T-helper 2 cell treated with Interferon-gamma antibody and Interleukin-4, amounts not matched to agents 5 μg/mL and 100 μg/mL, for 36 hours (primary cell): ENCODE results near the gene CA9.
A peak's percentile ranks its signal among the peaks of the same experiment; 100 is the strongest.

Experiments
- DNase-seq: peaks from one replicate; pipeline ENCODE4 v3.0.0; 2021; ENCODE audit warnings: low spot score
- H3K27ac Mint-ChIP-seq: one replicate; pipeline ENCODE4 v1.8.0; 2021; ENCODE audit warnings: mild to moderate bottlenecking, mixed read lengths
- H3K27me3 Mint-ChIP-seq: one replicate; pipeline ENCODE4 v1.8.0; 2021; ENCODE audit warnings: low read depth, mixed read lengths
- H3K36me3 Mint-ChIP-seq: one replicate; pipeline ENCODE4 v1.8.0; 2021; ENCODE audit warnings: low read depth, mixed read lengths
- H3K4me1 Mint-ChIP-seq: one replicate; pipeline ENCODE4 v1.8.0; 2021; ENCODE audit warnings: low read depth, mixed read lengths
- H3K4me3 Mint-ChIP-seq: one replicate; pipeline ENCODE4 v1.8.0; 2022; ENCODE audit warnings: mild to moderate bottlenecking, moderate library complexity, mixed read lengths
- H3K9me3 Mint-ChIP-seq: one replicate; pipeline ENCODE4 v1.8.0; 2021; ENCODE audit warnings: mixed read lengths

Gene CA9

GRCh38 chr9:35658137-35658967 lies 15.4 kb upstream of the CA9 start, which contains the start of gene CCDC107:
CCDC107 (plus strand) TSS chr9:35658292; CDS start chr9:35658380, 88 bp downstream.
- peaks cover 36% of the 10 kb centered on the region for H3K36me3 Mint-ChIP-seq
- DNase-seq: peak; percentile 86
- peaks cover 6% of the 10 kb centered on the region for H3K27me3 Mint-ChIP-seq
- peak within 1 kb of the TSS; percentile 99 for H3K27ac Mint-ChIP-seq
- H3K9me3 Mint-ChIP-seq: no peaks in the 10 kb centered on the region
- H3K4me1 Mint-ChIP-seq: peaks cover 62% of the 10 kb centered on the region
- peak within 1 kb of the TSS; percentile 89 for H3K4me3 Mint-ChIP-seq

GRCh38 chr9:35658968-35659220 lies 14.8 kb upstream of the CA9 start:
- peak overlapping the region; percentile 77 for H3K27ac Mint-ChIP-seq
- peaks cover 66% of the 10 kb centered on the region for H3K4me1 Mint-ChIP-seq
- DNase-seq: no peak
- H3K36me3 Mint-ChIP-seq: peaks cover 36% of the 10 kb centered on the region
- H3K4me3 Mint-ChIP-seq: peak overlapping the region; percentile 89
- peaks cover 6% of the 10 kb centered on the region for H3K27me3 Mint-ChIP-seq
- H3K9me3 Mint-ChIP-seq: no peaks in the 10 kb centered on the region

GRCh38 chr9:35659340-35659739 lies 14.4 kb upstream of the CA9 start:
- Mint-ChIP-seq H3K36me3 (peaks cover 36% of the 10 kb centered on the region), H3K27ac (peak overlapping the region; percentile 77), H3K9me3 (no peaks in the 10 kb centered on the region), H3K27me3 (peaks cover 6% of the 10 kb centered on the region), H3K4me3 (peak overlapping the region; percentile 89), H3K4me1 (peaks cover 70% of the 10 kb centered on the region)
- no peak for DNase-seq

GRCh38 chr9:35660966-35661415 lies 12.7 kb upstream of the CA9 start:
- no peak for DNase-seq
- Mint-ChIP-seq H3K4me3 (peak overlapping the region; percentile 61), H3K27ac (peak overlapping the region; percentile 46), H3K36me3 (peaks cover 36% of the 10 kb centered on the region), H3K4me1 (peaks cover 74% of the 10 kb centered on the region), H3K9me3 (no peaks in the 10 kb centered on the region), H3K27me3 (peaks cover 6% of the 10 kb centered on the region)

- Mint-ChIP-seq H3K9me3 (no peaks in the 10 kb centered on the region), H3K27me3 (peaks cover 6% of the 10 kb centered on the region), H3K36me3 (peaks cover 36% of the 10 kb centered on the region), H3K4me1 (peaks cover 69% of the 10 kb centered on the region), H3K27ac (peak overlapping the region; percentile 87), H3K4me3 (peak overlapping the region; percentile 92)
- DNase-seq: no peak
Measured at GRCh38 chr9:35661756-35662350, 11.9 kb upstream of the CA9 start.

GRCh38 chr9:35662437-35662836 lies 11.3 kb upstream of the CA9 start:
- peaks cover 36% of the 10 kb centered on the region for H3K36me3 Mint-ChIP-seq
- peaks cover 6% of the 10 kb centered on the region for H3K27me3 Mint-ChIP-seq
- DNase-seq: no peak
- H3K4me1 Mint-ChIP-seq: peaks cover 63% of the 10 kb centered on the region
- no peaks in the 10 kb centered on the region for H3K9me3 Mint-ChIP-seq
- peak overlapping the region; percentile 87 for H3K27ac Mint-ChIP-seq
- H3K4me3 Mint-ChIP-seq: peak overlapping the region; percentile 92

GRCh38 chr9:35664531-35665470 lies 8.9 kb upstream of the CA9 start, which contains the start of gene ARHGEF39:
ARHGEF39 (minus strand) TSS chr9:35665195; CDS start chr9:35665169, 26 bp downstream.
- peak; percentile 87 for DNase-seq
- Mint-ChIP-seq H3K36me3 (peaks cover 25% of the 10 kb centered on the region), H3K27me3 (no peaks in the 10 kb centered on the region), H3K4me3 (peak within 1 kb of the TSS; percentile 92), H3K9me3 (no peaks in the 10 kb centered on the region), H3K4me1 (peaks cover 49% of the 10 kb centered on the region), H3K27ac (peak within 1 kb of the TSS; percentile 87)

GRCh38 chr9:35665471-35665818 lies 8.3 kb upstream of the CA9 start:
- Mint-ChIP-seq H3K27ac (peak overlapping the region; percentile 87), H3K27me3 (no peaks in the 10 kb centered on the region), H3K4me1 (peaks cover 45% of the 10 kb centered on the region), H3K4me3 (peak overlapping the region; percentile 92), H3K9me3 (no peaks in the 10 kb centered on the region), H3K36me3 (peaks cover 19% of the 10 kb centered on the region)
- DNase-seq: no peak

- peak overlapping the region; percentile 65 for H3K4me3 Mint-ChIP-seq
Measured at GRCh38 chr9:35666045-35666444, 7.7 kb upstream of the CA9 start.

GRCh38 chr9:35666549-35666948 lies 7.2 kb upstream of the CA9 start:
- Mint-ChIP-seq H3K27me3 (no peaks in the 10 kb centered on the region), H3K9me3 (no peaks in the 10 kb centered on the region), H3K36me3 (peaks cover 10% of the 10 kb centered on the region), H3K27ac (no peak overlapping the region), H3K4me1 (peaks cover 36% of the 10 kb centered on the region), H3K4me3 (no peak overlapping the region)
- no peak for DNase-seq

More at GRCh38 chr9:35666045-35666444, 7.7 kb upstream of the CA9 start:
- Mint-ChIP-seq H3K9me3 (no peaks in the 10 kb centered on the region), H3K36me3 (peaks cover 13% of the 10 kb centered on the region), H3K27ac (no peak overlapping the region), H3K4me1 (peaks cover 39% of the 10 kb centered on the region), H3K27me3 (no peaks in the 10 kb centered on the region)
- DNase-seq: no peak

- no peak overlapping the region for H3K4me3 Mint-ChIP-seq
Measured at GRCh38 chr9:35667939-35668338, 5.8 kb upstream of the CA9 start.

GRCh38 chr9:35669331-35670145 lies 4.2 kb upstream of the CA9 start:
- no peak overlapping the region for H3K4me3 Mint-ChIP-seq
- H3K27me3 Mint-ChIP-seq: peaks cover 14% of the 10 kb centered on the region
- DNase-seq: no peak
- no peaks in the 10 kb centered on the region for H3K9me3 Mint-ChIP-seq
- H3K4me1 Mint-ChIP-seq: peaks cover 9% of the 10 kb centered on the region
- no peak overlapping the region for H3K27ac Mint-ChIP-seq
- no peaks in the 10 kb centered on the region for H3K36me3 Mint-ChIP-seq

More at GRCh38 chr9:35667939-35668338, 5.8 kb upstream of the CA9 start:
- DNase-seq: no peak
- Mint-ChIP-seq H3K27ac (no peak overlapping the region), H3K36me3 (no peaks in the 10 kb centered on the region), H3K27me3 (peaks cover 1% of the 10 kb centered on the region), H3K4me1 (peaks cover 22% of the 10 kb centered on the region), H3K9me3 (no peaks in the 10 kb centered on the region)

- Mint-ChIP-seq H3K4me1 (peaks cover 3% of the 10 kb centered on the region), H3K9me3 (no peaks in the 10 kb centered on the region), H3K4me3 (no peak overlapping the region), H3K27ac (no peak overlapping the region), H3K27me3 (peaks cover 32% of the 10 kb centered on the region), H3K36me3 (no peaks in the 10 kb centered on the region)
- no peak for DNase-seq
Measured at GRCh38 chr9:35674025-35674361, 265 bp downstream of the CA9 start.
